ENCODE data around the gene NBEAL2.

DNA sequence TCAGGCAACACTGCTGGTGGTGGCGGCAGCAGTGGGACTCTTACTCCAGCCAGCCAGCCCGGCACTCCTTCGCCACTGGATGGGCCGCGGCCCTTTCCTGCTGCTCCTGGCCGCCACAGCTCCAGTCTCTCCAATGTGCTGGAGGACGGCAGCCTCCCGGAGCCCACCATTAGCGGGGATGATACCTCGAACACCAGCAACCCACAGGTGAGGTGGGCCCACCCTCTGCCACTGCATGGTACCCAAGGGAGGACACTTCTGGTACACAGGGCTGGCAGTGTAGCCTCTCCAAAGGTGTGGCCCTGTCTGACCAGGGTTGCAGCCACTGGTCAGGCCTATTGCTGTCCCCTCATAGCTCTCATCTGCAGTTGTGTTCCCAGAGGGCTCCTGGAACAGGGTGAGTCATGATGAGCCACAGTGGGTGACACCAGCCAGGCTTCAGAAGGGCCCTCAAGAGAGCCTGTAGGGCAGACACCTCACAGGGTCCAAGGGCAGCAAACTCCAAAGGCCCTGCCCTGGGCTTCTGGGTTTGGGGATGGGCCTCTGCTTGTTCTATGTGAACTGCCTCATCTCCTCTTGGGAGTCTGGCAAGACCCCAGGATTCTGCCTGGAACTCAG, 20.8 kb downstream of the NBEAL2 start:
- TF ChIP-seq POLR2AphosphoS5 (IDR thresholded peaks at IDR 0.05; ENCODE audit: low read depth, low read length) (no peak), TAF1 (IDR thresholded peaks at IDR 0.05; ENCODE audit: borderline replicate concordance, low read depth, low read length) (no peak)

Data from GM12892 (cell line).